ENCODE measurements around the gene CRB1. TPM values are rescaled to one million over a fixed set of nuclear protein-coding genes. Genes with fewer than 3 reads are reported as not detected.

The CRB1 gene
- total RNA-seq, 2 donors from 2014 or later: not detected

- peaks cover 14% of the 10 kb centered on the region for H3K4me1 Mint-ChIP-seq
- no peak for TF ChIP-seq CTCF (conservative IDR thresholded peaks at IDR 0.05)
- no peak overlapping the region for H3K27ac Mint-ChIP-seq
- no peak overlapping the region for H3K9ac ChIP-seq (ENCODE audit: extremely low read depth, low read length, poor library complexity, severe bottlenecking)
- no peak overlapping the region for H3K4me3 ChIP-seq (ENCODE audit: low read length)
- no peaks in the 10 kb centered on the region for H3K36me3 Mint-ChIP-seq (ENCODE audit: low read depth)
- H3K27me3 ChIP-seq (ENCODE audit: control insufficient read depth, insufficient read depth, low read length, poor library complexity, severe bottlenecking): no peaks in the 10 kb centered on the region
- peaks cover 14% of the 10 kb centered on the region for H3K4me1 ChIP-seq (ENCODE audit: control insufficient read depth, insufficient read depth, low read length)
- no peaks in the 10 kb centered on the region for H3K9me3 Mint-ChIP-seq
- no peak overlapping the region for H3K27ac ChIP-seq (ENCODE audit: low read depth, low read length)
- no peak for DNase-seq
- no peaks in the 10 kb centered on the region for H3K27me3 Mint-ChIP-seq (ENCODE audit: insufficient read depth)
- peaks cover 6% of the 10 kb centered on the region for H3K9me3 ChIP-seq (ENCODE audit: control insufficient read depth, low read length)
- no peak overlapping the region for H3K4me3 Mint-ChIP-seq
- 97 to 100% methylated on average over 1 of the region's 1 CpG for WGBS, 2 experiments (ENCODE audit: insufficient coverage in 1 of 2, insufficient read length in 1 of 2)
- H3K36me3 ChIP-seq (ENCODE audit: control insufficient read depth, insufficient read depth, low read length): no peaks in the 10 kb centered on the region
Observed at GRCh38 chr1:197234581-197234980, 33.5 kb upstream of the CRB1 start.

- Histone ChIP-seq H3K9me3 (ENCODE audit: control insufficient read depth, low read length) (peaks cover 6% of the 10 kb centered on the region), H3K27me3 (ENCODE audit: control insufficient read depth, insufficient read depth, low read length, poor library complexity, severe bottlenecking) (no peaks in the 10 kb centered on the region), H3K4me1 (ENCODE audit: control insufficient read depth, insufficient read depth, low read length) (peaks cover 14% of the 10 kb centered on the region), H3K27ac (ENCODE audit: low read depth, low read length) (no peak overlapping the region), H3K4me3 (ENCODE audit: low read length) (no peak overlapping the region), H3K9ac (ENCODE audit: extremely low read depth, low read length, poor library complexity, severe bottlenecking) (no peak overlapping the region), H3K36me3 (ENCODE audit: control insufficient read depth, insufficient read depth, low read length) (no peaks in the 10 kb centered on the region)
- TF ChIP-seq CTCF (conservative IDR thresholded peaks at IDR 0.05): no peak
- Mint-ChIP-seq H3K27me3 (ENCODE audit: insufficient read depth) (no peaks in the 10 kb centered on the region), H3K4me1 (peaks cover 13% of the 10 kb centered on the region), H3K9me3 (no peaks in the 10 kb centered on the region), H3K27ac (no peak overlapping the region), H3K36me3 (ENCODE audit: low read depth) (no peaks in the 10 kb centered on the region), H3K4me3 (no peak overlapping the region)
- WGBS, 2 experiments (ENCODE audit: insufficient coverage in 1 of 2, insufficient read length in 1 of 2): 85 to 90% methylated on average over 2 of the region's 2 CpGs
- DNase-seq: no peak
Observed at GRCh38 chr1:197235355-197235754, 32.7 kb upstream of the CRB1 start.

GRCh38 chr1:197247465-197247864 lies 20.6 kb upstream of the CRB1 start:
- H3K9ac ChIP-seq (ENCODE audit: extremely low read depth, low read length, poor library complexity, severe bottlenecking): no peak overlapping the region
- peaks cover 2% of the 10 kb centered on the region for H3K4me1 Mint-ChIP-seq
- no peak overlapping the region for H3K4me3 Mint-ChIP-seq
- H3K27me3 ChIP-seq (ENCODE audit: control insufficient read depth, insufficient read depth, low read length, poor library complexity, severe bottlenecking): no peaks in the 10 kb centered on the region
- no peak overlapping the region for H3K27ac ChIP-seq (ENCODE audit: low read depth, low read length)
- H3K27ac Mint-ChIP-seq: no peak overlapping the region
- no peaks in the 10 kb centered on the region for H3K36me3 Mint-ChIP-seq (ENCODE audit: low read depth)
- H3K4me1 ChIP-seq (ENCODE audit: control insufficient read depth, insufficient read depth, low read length): no peaks in the 10 kb centered on the region
- no peaks in the 10 kb centered on the region for H3K9me3 Mint-ChIP-seq
- H3K9me3 ChIP-seq (ENCODE audit: control insufficient read depth, low read length): no peaks in the 10 kb centered on the region
- no peak for DNase-seq
- 85% methylated on average over 1 of the region's 1 CpG; no CpG with 5 or more reads in 1 of the 2 experiments for WGBS, 2 experiments (ENCODE audit: insufficient coverage in 1 of 2, insufficient read length in 1 of 2)
- no peaks in the 10 kb centered on the region for H3K36me3 ChIP-seq (ENCODE audit: control insufficient read depth, insufficient read depth, low read length)
- no peaks in the 10 kb centered on the region for H3K27me3 Mint-ChIP-seq (ENCODE audit: insufficient read depth)
- H3K4me3 ChIP-seq (ENCODE audit: low read length): no peak overlapping the region
- TF ChIP-seq CTCF (conservative IDR thresholded peaks at IDR 0.05): no peak
